ENCODE data around the gene CNTNAP5. TPM values are rescaled to one million over a fixed set of nuclear protein-coding genes. Genes with fewer than 3 reads are reported as not detected.

The CNTNAP5 gene
- total RNA-seq, 2 experiments from 2014 or later, result not detected

DNA sequence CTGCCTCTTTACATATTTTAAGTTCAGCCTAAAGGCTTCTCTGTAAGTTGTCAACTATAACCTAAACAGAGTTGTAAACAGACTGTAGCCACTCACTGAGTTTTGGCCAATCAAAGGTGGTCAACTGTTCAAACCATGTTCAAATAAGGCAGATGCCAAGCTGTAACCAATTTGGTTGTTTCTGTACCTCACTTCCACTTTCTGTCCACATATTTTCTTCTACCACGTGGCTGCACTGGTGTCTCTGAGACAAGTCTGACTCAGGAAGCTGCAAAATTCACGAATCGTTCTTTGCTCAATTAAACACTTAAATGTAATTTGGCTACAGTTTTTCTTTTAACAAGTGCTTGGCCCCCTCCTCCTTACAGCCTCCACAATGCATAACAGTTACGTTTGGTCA is 555.2 kb downstream of the CNTNAP5 start:
- intact Hi-C loops (cut with micrococcal nuclease), result no loop called here
- TF ChIP-seq, protein P1, sequence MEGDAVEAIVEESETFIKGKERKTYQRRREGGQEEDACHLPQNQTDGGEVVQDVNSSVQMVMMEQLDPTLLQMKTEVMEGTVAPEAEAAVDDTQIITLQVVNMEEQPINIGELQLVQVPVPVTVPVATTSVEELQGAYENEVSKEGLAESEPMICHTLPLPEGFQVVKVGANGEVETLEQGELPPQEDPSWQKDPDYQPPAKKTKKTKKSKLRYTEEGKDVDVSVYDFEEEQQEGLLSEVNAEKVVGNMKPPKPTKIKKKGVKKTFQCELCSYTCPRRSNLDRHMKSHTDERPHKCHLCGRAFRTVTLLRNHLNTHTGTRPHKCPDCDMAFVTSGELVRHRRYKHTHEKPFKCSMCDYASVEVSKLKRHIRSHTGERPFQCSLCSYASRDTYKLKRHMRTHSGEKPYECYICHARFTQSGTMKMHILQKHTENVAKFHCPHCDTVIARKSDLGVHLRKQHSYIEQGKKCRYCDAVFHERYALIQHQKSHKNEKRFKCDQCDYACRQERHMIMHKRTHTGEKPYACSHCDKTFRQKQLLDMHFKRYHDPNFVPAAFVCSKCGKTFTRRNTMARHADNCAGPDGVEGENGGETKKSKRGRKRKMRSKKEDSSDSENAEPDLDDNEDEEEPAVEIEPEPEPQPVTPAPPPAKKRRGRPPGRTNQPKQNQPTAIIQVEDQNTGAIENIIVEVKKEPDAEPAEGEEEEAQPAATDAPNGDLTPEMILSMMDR (IDR thresholded peaks at IDR 0.05), result no peak
- POLR2A ChIA-PET, result no interaction called here
- H3K9me3 Mint-ChIP-seq, result peaks cover 2% of the 10 kb centered on the region
- H3K27ac Mint-ChIP-seq, result no peak overlapping the region
- H3K4me3 Mint-ChIP-seq, result no peak overlapping the region
- ATAC-seq, result no peak
- H3K27me3 Mint-ChIP-seq, result no peaks in the 10 kb centered on the region
- CTCF ChIA-PET, result no interaction called here
- no peaks in the 10 kb centered on the region for H3K4me1 Mint-ChIP-seq (ENCODE audit: low read depth)
- H3K36me3 Mint-ChIP-seq (ENCODE audit: low read depth), result no peaks in the 10 kb centered on the region
- DNase-seq, result no peak

DNA sequence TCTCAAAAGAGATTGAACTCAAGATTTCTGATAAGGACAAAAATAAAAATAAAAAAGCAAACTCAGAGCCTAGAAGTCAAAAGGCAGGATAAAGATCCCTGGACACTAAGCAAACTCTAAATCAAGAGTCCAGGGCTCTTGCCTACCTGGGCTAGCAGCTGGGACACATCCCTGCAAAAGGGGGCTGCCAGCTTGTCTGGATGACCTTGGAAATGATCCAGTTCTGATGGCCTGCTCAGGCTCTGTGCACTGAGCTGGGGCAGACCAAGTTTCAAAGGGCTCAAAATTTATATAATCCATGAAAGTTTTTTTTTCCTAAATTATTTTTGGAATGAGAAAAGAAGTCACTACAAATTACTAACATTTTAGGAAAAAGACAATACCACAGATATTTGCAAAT is 557.3 kb downstream of the CNTNAP5 start:
- Mint-ChIP-seq H3K36me3 (ENCODE audit: low read depth) (no peaks in the 10 kb centered on the region), H3K4me1 (ENCODE audit: low read depth) (no peaks in the 10 kb centered on the region), H3K4me3 (no peak overlapping the region), H3K27ac (no peak overlapping the region), H3K27me3 (no peaks in the 10 kb centered on the region), H3K9me3 (peaks cover 2% of the 10 kb centered on the region)
- TF ChIP-seq, protein P1 (IDR thresholded peaks at IDR 0.05), result no peak
- CTCF ChIA-PET, result no interaction called here
- DNase-seq (no peak), ATAC-seq (no peak)
- POLR2A ChIA-PET, result no interaction called here
- intact Hi-C loops (cut with micrococcal nuclease), result no loop called here

DNA sequence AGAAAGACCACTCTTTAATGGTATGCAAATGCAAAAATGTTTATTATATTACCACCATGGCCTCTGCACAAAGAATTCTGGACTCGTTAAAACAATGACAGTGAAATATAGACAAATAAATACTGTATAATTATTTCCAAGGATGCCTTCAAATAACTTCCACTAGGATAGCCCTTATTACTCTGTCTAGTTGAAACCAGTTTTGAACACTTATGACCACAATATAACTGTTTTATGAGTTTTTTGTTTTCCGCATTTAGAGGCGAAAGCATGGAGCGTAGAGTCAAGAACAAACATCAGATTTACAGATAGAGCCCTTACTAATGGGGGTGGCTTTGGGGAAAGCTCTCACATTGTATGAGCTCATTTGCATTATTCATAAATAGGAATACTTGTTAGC is 559.5 kb downstream of the CNTNAP5 start:
- no peaks in the 10 kb centered on the region for H3K9me3 Mint-ChIP-seq
- ATAC-seq (no peak), DNase-seq (no peak)
- H3K36me3 Mint-ChIP-seq (ENCODE audit: low read depth), result no peaks in the 10 kb centered on the region
- POLR2A ChIA-PET, result no interaction called here
- no peaks in the 10 kb centered on the region for H3K27me3 Mint-ChIP-seq
- intact Hi-C loops (cut with micrococcal nuclease), result no loop called here
- H3K4me3 Mint-ChIP-seq, result no peak overlapping the region
- TF ChIP-seq, protein P1 (IDR thresholded peaks at IDR 0.05), result no peak
- H3K4me1 Mint-ChIP-seq (ENCODE audit: low read depth), result no peaks in the 10 kb centered on the region
- CTCF ChIA-PET, result no interaction called here
- H3K27ac Mint-ChIP-seq, result no peak overlapping the region

DNA sequence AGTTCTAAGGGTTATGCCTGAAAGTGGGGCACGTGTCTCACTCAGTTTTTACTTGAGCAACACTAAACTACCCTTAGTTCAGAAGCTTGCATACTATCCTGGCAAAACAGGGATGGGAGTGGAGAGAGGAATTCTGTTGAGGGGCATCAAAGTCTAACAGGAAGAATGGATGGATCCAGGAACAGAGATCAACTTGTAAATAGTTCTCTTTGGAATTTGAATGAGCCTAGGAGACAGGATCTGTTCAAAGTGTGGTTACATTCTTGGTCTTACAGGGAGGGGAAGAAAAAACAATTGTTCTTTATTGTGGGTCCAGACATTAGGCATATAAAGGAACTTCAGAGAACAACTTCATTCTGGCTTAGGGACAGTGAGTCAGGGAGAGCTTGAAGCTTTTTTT is 560.2 kb downstream of the CNTNAP5 start:
- H3K36me3 Mint-ChIP-seq (ENCODE audit: low read depth), result no peaks in the 10 kb centered on the region
- TF ChIP-seq, protein P1 (IDR thresholded peaks at IDR 0.05), result no peak
- ATAC-seq, result no peak
- intact Hi-C loops (cut with micrococcal nuclease), result no loop called here
- DNase-seq, result no peak
- no peak overlapping the region for H3K27ac Mint-ChIP-seq
- CTCF ChIA-PET, result interaction anchor here (1.3 kb wide), 1 partner anchor 8 kb away, joined by 3 read pairs; no protein-coding TSS in a partner anchor
- H3K4me3 Mint-ChIP-seq, result no peak overlapping the region
- no peaks in the 10 kb centered on the region for H3K9me3 Mint-ChIP-seq
- POLR2A ChIA-PET, result no interaction called here
- H3K4me1 Mint-ChIP-seq (ENCODE audit: low read depth), result no peaks in the 10 kb centered on the region
- H3K27me3 Mint-ChIP-seq, result no peaks in the 10 kb centered on the region

DNA sequence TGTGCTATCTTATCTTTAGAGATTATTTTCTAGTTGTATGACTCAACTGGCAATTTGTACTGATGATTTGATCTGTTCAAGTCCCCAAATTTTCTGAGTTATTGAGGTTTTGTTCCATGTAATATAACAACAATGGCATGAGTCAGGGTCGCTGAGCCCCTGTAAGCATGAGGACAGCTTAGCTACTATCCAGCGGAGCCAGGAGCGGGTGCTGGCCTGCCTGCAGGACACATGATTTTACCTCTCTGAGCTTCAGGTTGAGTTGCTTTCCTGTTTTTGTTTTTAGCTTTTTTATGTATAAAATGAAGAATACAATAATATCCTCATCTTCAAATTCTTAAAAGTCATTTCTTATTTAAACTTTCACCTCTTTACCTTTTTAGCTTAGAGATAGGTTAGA is 561.1 kb downstream of the CNTNAP5 start:
- TF ChIP-seq, protein P1 (IDR thresholded peaks at IDR 0.05), result no peak
- Mint-ChIP-seq H3K4me3 (no peak overlapping the region), H3K27me3 (no peaks in the 10 kb centered on the region), H3K9me3 (no peaks in the 10 kb centered on the region), H3K4me1 (ENCODE audit: low read depth) (no peaks in the 10 kb centered on the region), H3K36me3 (ENCODE audit: low read depth) (no peaks in the 10 kb centered on the region), H3K27ac (no peak overlapping the region)
- ChIA-PET CTCF (interaction anchor here (1.3 kb wide), 1 partner anchor 9 kb away, joined by 3 read pairs; no protein-coding TSS in a partner anchor), POLR2A (no interaction called here)
- ATAC-seq, result no peak
- no peak for DNase-seq
- intact Hi-C loops (cut with micrococcal nuclease), result no loop called here

All from activated CD8-positive, alpha-beta T cell treated with anti-CD3 and anti-CD28 coated beads for 36 hours (primary cell).